Mesendoderm (in vitro differentiated cells): Measurements from ENCODE around the gene STRN3.
A peak's percentile ranks its signal among the peaks of the same experiment; 100 is the strongest.

Experiments
- DNase-seq: peaks from one replicate; pipeline ENCODE4 v3.0.0; 2013
- H2AK5ac ChIP-seq: 2 replicates; pipeline ENCODE4 v1.6.1; 2013; ENCODE audit warnings: low read length, inconsistent platforms
- H2BK120ac ChIP-seq: 2 replicates; pipeline ENCODE4 v1.6.1; 2013; ENCODE audit warnings: low read depth, mild to moderate bottlenecking, low read length, moderate library complexity, mixed read lengths
- H2BK15ac ChIP-seq: replicated peaks from 2 replicates; pipeline ENCODE4 v1.6.1; 2013; ENCODE audit warnings: low read depth, mild to moderate bottlenecking, moderate library complexity
- H2BK5ac ChIP-seq: 2 replicates; pipeline ENCODE4 v1.6.1; 2013; ENCODE audit warnings: low read length, inconsistent platforms
- H3K18ac ChIP-seq: 2 replicates; pipeline ENCODE4 v1.6.1; 2013; ENCODE audit warnings: mild to moderate bottlenecking, low read length, mixed read lengths
- H3K23ac ChIP-seq: one replicate; pipeline ENCODE4 v1.6.1; 2013; ENCODE audit warnings: low read length
- H3K27ac ChIP-seq: 2 replicates; pipeline ENCODE4 v1.5.1; 2013; ENCODE audit warnings: low read depth, mild to moderate bottlenecking, inconsistent platforms, low read length, moderate library complexity
- H3K27me3 ChIP-seq: 2 replicates; pipeline ENCODE4 v1.6.1; 2013; ENCODE audit warnings: low read length, control low read depth, mild to moderate bottlenecking, inconsistent platforms; ENCODE audit not compliant: insufficient read depth, poor library complexity
- H3K36me3 ChIP-seq: 2 replicates; pipeline ENCODE4 v1.6.1; 2013; ENCODE audit warnings: low read length, inconsistent platforms; ENCODE audit not compliant: control insufficient read depth, insufficient read depth
- H3K4ac ChIP-seq: one replicate; pipeline ENCODE4 v1.6.1; 2013; ENCODE audit warnings: low read depth, mild to moderate bottlenecking, low read length, moderate library complexity
- H3K4me1 ChIP-seq: 2 replicates; pipeline ENCODE4 v1.6.1; 2013; ENCODE audit warnings: low read depth, low read length, inconsistent platforms; ENCODE audit not compliant: control insufficient read depth
- H3K4me2 ChIP-seq: 2 replicates; pipeline ENCODE4 v1.6.1; 2013; ENCODE audit warnings: low read length
- H3K4me3 ChIP-seq: 2 replicates; pipeline ENCODE4 v1.5.1; 2013; ENCODE audit warnings: mild to moderate bottlenecking, low read length
- H3K56ac ChIP-seq: one replicate; pipeline ENCODE4 v1.6.1; 2013; ENCODE audit warnings: low read length
- H3K79me1 ChIP-seq: 2 replicates; pipeline ENCODE4 v1.6.1; 2013; ENCODE audit warnings: low read length, inconsistent platforms
- H3K79me2 ChIP-seq: 2 replicates; pipeline ENCODE4 v1.6.1; 2013; ENCODE audit warnings: mild to moderate bottlenecking, low read length; ENCODE audit not compliant: control insufficient read depth, insufficient read depth
- H3K9ac ChIP-seq: 2 replicates; pipeline ENCODE4 v1.6.1; 2013; ENCODE audit warnings: low read length, inconsistent platforms
- H4K5ac ChIP-seq: one replicate; pipeline ENCODE4 v1.6.1; 2013; ENCODE audit warnings: low read length
- H4K8ac ChIP-seq: one replicate; pipeline ENCODE4 v1.6.1; 2013; ENCODE audit warnings: low read depth, mild to moderate bottlenecking, control low read depth, low read length, moderate library complexity
- WGBS: extraction: QIAGEN DNeasy Blood & Tissue Kit; methylation state at CpG from one replicate; pipeline ENCODE4 v1.1.7; 2013; ENCODE audit warnings: low lambda C conversion rate, missing lambda C conversion rate; ENCODE audit not compliant: insufficient coverage; ENCODE audit errors: extremely low coverage; 5-methylcytosine and 5-hydroxymethylcytosine counted together

The STRN3 gene

DNA sequence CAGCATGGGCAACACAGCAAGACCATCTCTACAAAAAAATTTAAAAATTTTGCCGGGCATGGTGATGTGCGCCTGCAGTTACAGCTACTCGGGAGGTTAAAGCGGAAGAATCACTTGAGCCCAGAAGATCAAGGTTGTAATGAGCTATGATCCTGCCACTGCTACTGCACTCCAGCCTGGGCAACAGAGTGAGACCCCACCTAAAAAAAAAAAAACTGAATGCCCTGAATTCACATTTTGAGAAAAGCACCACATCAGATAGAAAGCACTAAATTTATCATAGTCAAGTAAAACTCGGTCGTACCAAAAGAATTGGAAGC is 24.9 kb downstream of the STRN3 start:
- DNase-seq = no peak
- Histone ChIP-seq H2AK5ac (no peak overlapping the region), H3K9ac (no peak overlapping the region), H3K56ac (no peak overlapping the region), H3K18ac (peak overlapping the region; percentile 68), H3K27ac (peak overlapping the region; percentile 44), H2BK5ac (no peak overlapping the region), H3K79me2 (peaks cover 70% of the 10 kb centered on the region), H3K4me2 (no peak overlapping the region), H3K36me3 (no peaks in the 10 kb centered on the region), H3K79me1 (peaks cover 10% of the 10 kb centered on the region), H3K4ac (no peak overlapping the region), H3K23ac (no peak overlapping the region), H3K4me3 (no peak overlapping the region), H2BK15ac (no peak overlapping the region), H3K27me3 (no peaks in the 10 kb centered on the region), H2BK120ac (no peak overlapping the region), H4K8ac (no peak overlapping the region), H4K5ac (no peak overlapping the region), H3K4me1 (peaks cover 13% of the 10 kb centered on the region)
- no CpG with 5 or more reads among the region's 6 CpGs for WGBS

- Histone ChIP-seq H3K27ac (peak overlapping the region; percentile 44), H3K56ac (no peak overlapping the region), H4K8ac (no peak overlapping the region), H3K79me2 (peaks cover 73% of the 10 kb centered on the region), H4K5ac (no peak overlapping the region), H3K4me2 (no peak overlapping the region), H2BK120ac (no peak overlapping the region), H3K27me3 (no peaks in the 10 kb centered on the region), H2AK5ac (no peak overlapping the region), H3K36me3 (no peaks in the 10 kb centered on the region), H3K4me1 (peaks cover 17% of the 10 kb centered on the region), H3K79me1 (peaks cover 10% of the 10 kb centered on the region), H3K4ac (no peak overlapping the region), H2BK5ac (no peak overlapping the region), H3K18ac (peak overlapping the region; percentile 68), H3K9ac (no peak overlapping the region), H3K23ac (no peak overlapping the region), H3K4me3 (no peak overlapping the region), H2BK15ac (no peak overlapping the region)
- no CpG with 5 or more reads among the region's 3 CpGs for WGBS
- DNase-seq = peak; percentile 49
Observed at GRCh38 chr14:31000629-31001338, 25.4 kb downstream of the STRN3 start.

DNA sequence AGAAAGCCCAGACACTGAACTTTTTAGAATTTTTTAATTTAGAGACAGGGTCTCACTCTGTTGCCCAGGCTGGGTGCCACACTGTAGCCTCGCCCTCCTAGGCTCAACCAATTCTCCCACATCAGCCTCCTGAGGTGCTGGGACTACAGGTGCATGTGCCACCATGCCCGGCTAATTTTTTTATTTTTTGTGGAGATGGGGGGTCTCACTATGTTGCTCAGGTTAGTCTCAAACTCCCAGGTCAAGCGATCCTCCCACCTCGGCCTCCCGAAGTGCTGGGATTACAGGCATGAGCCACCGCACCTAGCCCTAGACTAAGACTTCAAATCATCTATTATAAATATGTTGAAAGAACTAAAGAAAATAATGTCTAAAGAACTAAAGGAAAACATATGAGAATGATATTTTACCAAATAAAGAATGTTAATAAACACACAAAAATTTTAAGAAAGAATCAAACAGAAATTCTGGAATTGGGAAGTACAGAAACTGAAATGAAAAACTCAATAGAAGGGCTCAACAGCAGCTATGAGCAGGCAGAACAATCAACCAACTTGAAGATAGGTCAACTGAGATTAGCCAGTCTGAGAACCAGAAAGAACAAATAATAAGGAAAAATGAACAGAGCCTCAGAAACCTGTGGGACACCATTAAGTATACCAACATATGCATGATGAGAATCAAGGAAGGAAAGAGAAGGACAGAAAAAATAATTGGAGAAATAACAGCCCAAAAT is 27.0 kb downstream of the STRN3 start:
- Histone ChIP-seq H3K4me1 (peaks cover 18% of the 10 kb centered on the region), H2AK5ac (no peak overlapping the region), H3K27me3 (no peaks in the 10 kb centered on the region), H3K18ac (no peak overlapping the region), H2BK15ac (no peak overlapping the region), H3K4me3 (no peak overlapping the region), H3K36me3 (no peaks in the 10 kb centered on the region), H3K23ac (no peak overlapping the region), H3K56ac (no peak overlapping the region), H3K27ac (no peak overlapping the region), H3K4me2 (no peak overlapping the region), H4K8ac (no peak overlapping the region), H2BK120ac (no peak overlapping the region), H3K79me2 (peaks cover 68% of the 10 kb centered on the region), H3K79me1 (peaks cover 7% of the 10 kb centered on the region), H4K5ac (no peak overlapping the region), H3K4ac (no peak overlapping the region), H2BK5ac (no peak overlapping the region), H3K9ac (no peak overlapping the region)
- no peak for DNase-seq
- WGBS = no CpG with 5 or more reads among the region's 6 CpGs

DNA sequence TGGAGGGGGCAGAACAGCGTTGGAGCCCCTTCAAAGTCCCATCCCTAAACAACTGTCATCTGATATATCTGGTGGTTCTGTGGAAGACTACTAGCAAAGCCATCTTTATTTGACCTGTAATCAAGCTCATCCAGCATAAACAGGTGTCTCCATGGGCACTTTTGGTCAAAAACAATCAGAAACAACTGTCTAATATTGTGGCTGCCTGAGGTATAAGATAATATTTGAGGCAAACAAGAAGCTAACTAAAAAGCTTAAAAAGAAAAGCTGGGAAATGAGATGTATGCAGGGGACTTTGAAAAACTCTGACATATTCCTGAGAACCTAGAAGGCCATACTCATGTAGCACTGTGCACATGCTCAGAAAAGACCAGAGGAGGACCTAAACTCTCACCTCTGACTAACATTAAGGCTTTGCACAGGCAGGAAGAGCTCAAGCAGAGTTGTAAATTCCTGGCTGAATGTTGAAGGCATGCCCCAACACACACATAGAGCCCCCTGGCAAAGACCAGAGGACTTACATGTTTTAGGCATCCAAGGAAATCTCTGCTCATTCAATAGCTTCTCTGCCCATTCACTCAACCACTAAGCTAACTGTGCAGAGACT is 28.0 kb downstream of the STRN3 start:
- no peaks in the 10 kb centered on the region for H3K36me3 ChIP-seq
- no peaks in the 10 kb centered on the region for H3K27me3 ChIP-seq
- peak overlapping the region; percentile 83 for H2BK5ac ChIP-seq
- H2AK5ac ChIP-seq = no peak overlapping the region
- no CpG with 5 or more reads among the region's 1 CpG for WGBS
- H3K4me2 ChIP-seq = no peak overlapping the region
- H3K79me2 ChIP-seq = peaks cover 65% of the 10 kb centered on the region
- peaks cover 18% of the 10 kb centered on the region for H3K4me1 ChIP-seq
- no peak overlapping the region for H2BK120ac ChIP-seq
- H2BK15ac ChIP-seq = no peak overlapping the region
- no peak overlapping the region for H3K4ac ChIP-seq
- no peak overlapping the region for H3K4me3 ChIP-seq
- H3K27ac ChIP-seq = peak overlapping the region; percentile 37
- H3K18ac ChIP-seq = no peak overlapping the region
- H4K8ac ChIP-seq = no peak overlapping the region
- H4K5ac ChIP-seq = no peak overlapping the region
- H3K9ac ChIP-seq = no peak overlapping the region
- H3K79me1 ChIP-seq = peaks cover 7% of the 10 kb centered on the region
- DNase-seq = peak; percentile 86
- no peak overlapping the region for H3K23ac ChIP-seq
- H3K56ac ChIP-seq = peak overlapping the region; percentile 71

GRCh38 chr14:30996892-30997659 is 29.1 kb downstream of the STRN3 start:
- peak overlapping the region; percentile 63 for H3K27ac ChIP-seq

More at GRCh38 chr14:30996892-30997659, 29.1 kb downstream of the STRN3 start:
- no peak overlapping the region for H3K4me2 ChIP-seq
- H3K4me3 ChIP-seq = no peak overlapping the region
- no peak overlapping the region for H3K4ac ChIP-seq
- no peak overlapping the region for H4K5ac ChIP-seq
- no peak overlapping the region for H2BK120ac ChIP-seq
- H3K79me1 ChIP-seq = peaks cover 7% of the 10 kb centered on the region
- no peak overlapping the region for H4K8ac ChIP-seq
- no peaks in the 10 kb centered on the region for H3K36me3 ChIP-seq
- no peak overlapping the region for H2BK15ac ChIP-seq
- no peak overlapping the region for H3K18ac ChIP-seq
- H3K23ac ChIP-seq = no peak overlapping the region
- peak overlapping the region; percentile 20 for H3K9ac ChIP-seq
- peak; percentile 70 for DNase-seq
- peak overlapping the region; percentile 18 for H2AK5ac ChIP-seq
- peak overlapping the region; percentile 83 for H2BK5ac ChIP-seq
- WGBS = no CpG with 5 or more reads among the region's 4 CpGs
- H3K27me3 ChIP-seq = no peaks in the 10 kb centered on the region
- peak overlapping the region; percentile 71 for H3K56ac ChIP-seq
- peaks cover 20% of the 10 kb centered on the region for H3K4me1 ChIP-seq
- H3K79me2 ChIP-seq = peaks cover 68% of the 10 kb centered on the region
